ENCODE data around the gene TSFM.

TSFM gene

GRCh38 chr12:57834086-57834876 is 51.7 kb downstream of the TSFM start:
- ATAC-seq (no peak), DNase-seq (no peak)

GRCh38 chr12:57835366-57836288 is 53.0 kb downstream of the TSFM start:
- no peak for ATAC-seq
- DNase-seq: no peak

- peak; percentile 51 for DNase-seq
These were observed 54.1 kb downstream of the TSFM start for GRCh38 chr12:57836442-57837375.

GRCh38 chr12:57837864-57838562 is 55.4 kb downstream of the TSFM start:
- ATAC-seq (peak; percentile 37), DNase-seq (no peak)

More at GRCh38 chr12:57836442-57837375, 54.1 kb downstream of the TSFM start:
- ATAC-seq: peak; percentile 23

GRCh38 chr12:57838594-57839302 is 56.2 kb downstream of the TSFM start:
- DNase-seq (peak; percentile 37), ATAC-seq (peak; percentile 48)

GRCh38 chr12:57839996-57840395 is 57.4 kb downstream of the TSFM start:
- ATAC-seq (no peak), DNase-seq (no peak)

GRCh38 chr12:57840726-57841125 is 58.1 kb downstream of the TSFM start:
- DNase-seq: no peak
- ATAC-seq: no peak

GRCh38 chr12:57841445-57841844 is 58.9 kb downstream of the TSFM start:
- no peak for ATAC-seq
- DNase-seq: no peak

GRCh38 chr12:57842342-57843294 is 60.0 kb downstream of the TSFM start:
- ATAC-seq (no peak), DNase-seq (peak; percentile 41)

GRCh38 chr12:57844709-57845477 is 62.3 kb downstream of the TSFM start:
- peak; percentile 29 for ATAC-seq

GRCh38 chr12:57845478-57846284 is 63.1 kb downstream of the TSFM start:
- DNase-seq (peak; percentile 78), ATAC-seq (peak; percentile 24)

More at GRCh38 chr12:57844709-57845477, 62.3 kb downstream of the TSFM start:
- peak; percentile 58 for DNase-seq

GRCh38 chr12:57846285-57846576 is 63.6 kb downstream of the TSFM start:
- DNase-seq (no peak), ATAC-seq (peak; percentile 1)

GRCh38 chr12:57846577-57847319 is 64.2 kb downstream of the TSFM start, which contains the start of gene CTDSP2:
Gene CTDSP2, minus strand, starts transcription at chr12:57846729. Its CDS starts 294 bp downstream, at chr12:57846435.
- ATAC-seq (peak; percentile 44), DNase-seq (peak; percentile 95)

Data from stimulated activated naive CD8-positive, alpha-beta T cell treated with anti-CD3 and anti-CD28 coated beads, Interleukin-15, Interleukin-2, amounts not matched to agents 100 U/mL and 50 U/mL, for 24 hours (primary cell).